Measurements from ENCODE around the gene MSMB. TPM values are rescaled to one million over a fixed set of nuclear protein-coding genes. Genes with fewer than 3 reads are reported as not detected.

Gene MSMB
- total and polyA plus RNA-seq, 8 donors = 0.84 TPM; not detected in 7

GRCh38 chr10:46026106-46026505, 20.0 kb downstream of the MSMB start:
- no peak overlapping the region for H3K27ac ChIP-seq
- FAIRE-seq (no peak), ATAC-seq (no peak), DNase-seq (no peak)
- H3K36me3 ChIP-seq = no peaks in the 10 kb centered on the region
- H3K4me3 ChIP-seq = no peak overlapping the region
- TF ChIP-seq, protein P1, sequence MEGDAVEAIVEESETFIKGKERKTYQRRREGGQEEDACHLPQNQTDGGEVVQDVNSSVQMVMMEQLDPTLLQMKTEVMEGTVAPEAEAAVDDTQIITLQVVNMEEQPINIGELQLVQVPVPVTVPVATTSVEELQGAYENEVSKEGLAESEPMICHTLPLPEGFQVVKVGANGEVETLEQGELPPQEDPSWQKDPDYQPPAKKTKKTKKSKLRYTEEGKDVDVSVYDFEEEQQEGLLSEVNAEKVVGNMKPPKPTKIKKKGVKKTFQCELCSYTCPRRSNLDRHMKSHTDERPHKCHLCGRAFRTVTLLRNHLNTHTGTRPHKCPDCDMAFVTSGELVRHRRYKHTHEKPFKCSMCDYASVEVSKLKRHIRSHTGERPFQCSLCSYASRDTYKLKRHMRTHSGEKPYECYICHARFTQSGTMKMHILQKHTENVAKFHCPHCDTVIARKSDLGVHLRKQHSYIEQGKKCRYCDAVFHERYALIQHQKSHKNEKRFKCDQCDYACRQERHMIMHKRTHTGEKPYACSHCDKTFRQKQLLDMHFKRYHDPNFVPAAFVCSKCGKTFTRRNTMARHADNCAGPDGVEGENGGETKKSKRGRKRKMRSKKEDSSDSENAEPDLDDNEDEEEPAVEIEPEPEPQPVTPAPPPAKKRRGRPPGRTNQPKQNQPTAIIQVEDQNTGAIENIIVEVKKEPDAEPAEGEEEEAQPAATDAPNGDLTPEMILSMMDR (IDR thresholded peaks at IDR 0.05) = no peak
- H3K27me3 ChIP-seq = no peaks in the 10 kb centered on the region
- H3K9me3 ChIP-seq = no peaks in the 10 kb centered on the region
- intact Hi-C loops (cut with DNase I) = no loop called here
- H3K4me1 ChIP-seq = peaks cover 27 to 65% (median 30%) of the 10 kb centered on the region in 3 donors

DNA sequence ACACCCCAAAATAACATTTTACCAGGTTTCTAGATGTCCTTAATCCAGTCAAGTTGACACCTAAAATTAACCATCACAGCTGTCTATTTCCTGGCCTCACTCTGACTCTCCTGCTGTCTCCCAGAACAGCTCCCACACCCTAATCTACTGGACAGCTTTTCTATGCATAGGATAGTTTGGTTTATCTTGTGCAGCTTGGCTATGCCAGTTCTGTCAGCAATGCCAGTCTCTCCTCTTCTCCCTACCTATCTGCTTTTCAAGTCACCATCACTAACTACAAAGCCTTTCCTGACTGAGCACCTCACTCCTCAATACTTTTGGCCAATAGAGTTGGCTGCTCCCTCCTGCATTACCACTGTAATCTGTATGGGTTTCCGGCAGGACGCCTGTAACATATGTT, 20.7 kb downstream of the MSMB start:
- Histone ChIP-seq H3K4me1 (peaks cover 27 to 68% (median 33%) of the 10 kb centered on the region in 3 donors), H3K4me3 (no peak overlapping the region), H3K27ac (no peak overlapping the region), H3K9me3 (no peaks in the 10 kb centered on the region), H3K27me3 (no peaks in the 10 kb centered on the region), H3K36me3 (no peaks in the 10 kb centered on the region)
- no peak for ATAC-seq
- intact Hi-C loops (cut with DNase I) = no loop called here
- FAIRE-seq = no peak
- TF ChIP-seq, protein P1 (IDR thresholded peaks at IDR 0.05) = no peak
- DNase-seq = no peak
- 65 to 71% methylated on average over 2 of the region's 2 CpGs for WGBS, 2 donors

DNA sequence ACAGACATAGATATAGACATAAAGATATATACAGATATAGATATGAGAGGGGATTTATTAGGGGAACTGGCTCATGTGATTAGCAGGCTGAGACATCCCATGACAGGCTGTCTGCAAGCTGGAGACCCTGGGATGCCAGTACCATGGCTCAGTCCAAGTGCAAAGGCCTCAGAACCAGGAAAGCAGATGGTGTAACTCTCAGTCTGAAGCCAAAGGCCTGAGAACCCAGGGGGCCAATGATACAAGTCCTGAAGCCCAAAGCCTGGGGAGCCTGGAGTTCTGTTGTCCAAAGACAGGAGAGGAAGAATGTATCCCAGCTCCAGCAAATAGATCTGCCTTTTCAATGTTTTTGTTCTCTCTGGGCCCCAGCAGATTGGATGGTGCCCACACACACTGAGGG, 21.1 kb downstream of the MSMB start:
- no peaks in the 10 kb centered on the region for H3K36me3 ChIP-seq
- ATAC-seq (no peak), DNase-seq (no peak), FAIRE-seq (no peak)
- no peak overlapping the region for H3K4me3 ChIP-seq
- no peak overlapping the region for H3K27ac ChIP-seq
- TF ChIP-seq, protein P1 (IDR thresholded peaks at IDR 0.05) = no peak
- intact Hi-C loops (cut with DNase I) = no loop called here
- no peaks in the 10 kb centered on the region for H3K9me3 ChIP-seq
- H3K4me1 ChIP-seq = peaks cover 29 to 72% (median 38%) of the 10 kb centered on the region in 3 donors
- no peaks in the 10 kb centered on the region for H3K27me3 ChIP-seq

DNA sequence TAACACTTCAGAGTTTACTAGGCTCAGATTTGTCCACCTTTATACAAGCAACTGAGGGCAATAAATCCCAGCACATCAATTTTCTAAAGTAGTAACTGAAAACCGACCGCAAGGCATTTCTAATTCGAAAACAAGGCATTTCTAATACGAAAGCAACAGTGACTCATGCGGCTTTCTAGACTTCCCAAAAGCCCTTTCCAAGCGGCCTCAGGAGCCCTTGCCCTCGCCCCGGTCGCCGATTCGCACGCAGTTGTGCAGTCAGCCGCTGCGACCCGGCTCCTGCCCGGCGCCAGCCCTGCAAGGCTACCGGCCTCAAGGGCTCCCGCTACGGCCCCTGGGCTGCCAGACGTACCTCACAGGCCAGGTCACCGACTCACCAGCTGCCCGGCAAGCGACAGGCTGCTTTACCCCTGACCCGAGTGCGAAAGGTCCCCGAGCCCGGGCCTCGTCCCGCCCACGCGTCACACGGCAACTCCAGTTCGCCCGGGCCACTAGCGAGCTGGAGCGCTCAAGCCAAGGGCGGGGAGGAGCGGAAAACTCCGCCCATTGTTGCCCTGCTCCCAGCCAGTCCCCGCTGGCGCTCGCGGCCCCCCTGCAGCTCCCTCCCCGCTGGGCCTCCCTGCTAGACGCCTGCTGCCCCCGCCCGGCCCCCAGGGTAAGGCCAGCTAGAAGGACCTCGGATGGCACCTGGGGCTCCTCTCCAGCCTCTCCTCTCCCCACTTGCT, 22.9 kb downstream of the MSMB start:
- H3K9me3 ChIP-seq = no peaks in the 10 kb centered on the region
- H3K36me3 ChIP-seq = no peaks in the 10 kb centered on the region
- ATAC-seq (peak; percentile 93 to 96 (median 96)), FAIRE-seq (no peak), DNase-seq (peak; percentile 88 to 95 (median 91))
- intact Hi-C loops (cut with DNase I) = no loop called here
- 1% methylated on average over 36 to 49 of the region's 49 CpGs for WGBS, 2 donors
- peak overlapping the region; percentile 14 to 83 (median 60) for H3K27ac ChIP-seq
- peak overlapping the region; percentile 33 to 58 (median 47) for H3K4me3 ChIP-seq
- peaks cover 42 to 75% (median 43%) of the 10 kb centered on the region in 3 donors for H3K4me1 ChIP-seq
- no peaks in the 10 kb centered on the region for H3K27me3 ChIP-seq
- TF ChIP-seq, protein P1 (IDR thresholded peaks at IDR 0.05) = no peak

DNA sequence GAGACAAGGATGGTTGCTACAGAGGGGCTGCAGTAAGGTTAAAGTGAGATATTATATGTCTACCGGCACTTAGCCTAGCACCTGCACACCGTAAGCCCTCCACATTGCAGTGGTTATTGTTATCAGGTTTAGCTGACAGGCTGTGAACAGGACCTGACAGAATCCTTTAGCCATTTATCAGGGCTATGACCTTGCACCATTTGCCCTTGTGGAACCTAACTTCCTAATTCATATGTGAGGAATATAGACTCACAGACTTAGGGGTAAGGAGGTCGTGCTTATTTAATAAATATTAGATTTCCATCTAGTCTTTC, 25.8 kb downstream of the MSMB start:
- Histone ChIP-seq H3K9me3 (no peaks in the 10 kb centered on the region), H3K4me3 (no peak overlapping the region), H3K27me3 (no peaks in the 10 kb centered on the region), H3K27ac (peak overlapping the region in 3 of 4 donors; percentile 31 to 34 (median 34)), H3K36me3 (peaks cover 0 to 6% (median 0%) of the 10 kb centered on the region in 3 donors), H3K4me1 (peaks cover 21 to 60% (median 31%) of the 10 kb centered on the region in 3 donors)
- intact Hi-C loops (cut with DNase I) = no loop called here
- no peak for FAIRE-seq
- DNase-seq = no peak
- WGBS, 2 donors = 16 to 20% methylated on average over 3 of the region's 3 CpGs
- no peak for ATAC-seq
- TF ChIP-seq, protein P1 (IDR thresholded peaks at IDR 0.05) = no peak

Measured in pancreas (tissue), 10 donors.